HG03575 (cell line): ENCODE measurements around the gene TENM3.

ENCODE experiments used
- ATAC-seq: cut with Tn5 transposase; IDR thresholded peaks from one replicate; pipeline ENCODE4 v1.9.1; 2021; ENCODE audit not compliant: unreplicated experiment, insufficient number of reproducible peaks, low FRiP score; ENCODE audit errors: extremely low read depth

TENM3 gene

GRCh38 chr4:182556580-182556979, 313.4 kb downstream of the TENM3 start:
- ATAC-seq, result no peak

GRCh38 chr4:182560358-182560757, 317.2 kb downstream of the TENM3 start:
- ATAC-seq, result no peak

- ATAC-seq, result no peak
These were observed 319.1 kb downstream of the TENM3 start for GRCh38 chr4:182562350-182562749.

GRCh38 chr4:182564724-182565369, 321.6 kb downstream of the TENM3 start:
- ATAC-seq, result no peak

GRCh38 chr4:182567119-182567518, 323.9 kb downstream of the TENM3 start:
- ATAC-seq, result no peak

- ATAC-seq, result no peak
These were observed 326.4 kb downstream of the TENM3 start for GRCh38 chr4:182569561-182569960.

GRCh38 chr4:182574706-182575105, 331.5 kb downstream of the TENM3 start:
- no peak for ATAC-seq

GRCh38 chr4:182575225-182575624, 332.0 kb downstream of the TENM3 start:
- no peak for ATAC-seq

- ATAC-seq, result no peak
These were observed 333.5 kb downstream of the TENM3 start for GRCh38 chr4:182576601-182577289.

GRCh38 chr4:182577411-182577810, 334.2 kb downstream of the TENM3 start:
- no peak for ATAC-seq

- no peak for ATAC-seq
These were observed 335.2 kb downstream of the TENM3 start for GRCh38 chr4:182578402-182578801.

GRCh38 chr4:182582245-182582644, 339.0 kb downstream of the TENM3 start:
- no peak for ATAC-seq

- no peak for ATAC-seq
These were observed 340.7 kb downstream of the TENM3 start for GRCh38 chr4:182583703-182584415.

- ATAC-seq, result no peak
These were observed 342.1 kb downstream of the TENM3 start for GRCh38 chr4:182585321-182585720.

- ATAC-seq, result no peak
These were observed 345.9 kb downstream of the TENM3 start for GRCh38 chr4:182589100-182589499.

- ATAC-seq, result no peak
These were observed 350.2 kb downstream of the TENM3 start for GRCh38 chr4:182593402-182593801.

GRCh38 chr4:182593864-182594263, 350.7 kb downstream of the TENM3 start:
- no peak for ATAC-seq

GRCh38 chr4:182600093-182600492, 356.9 kb downstream of the TENM3 start:
- no peak for ATAC-seq

GRCh38 chr4:182600856-182601255, 357.7 kb downstream of the TENM3 start:
- ATAC-seq, result no peak

GRCh38 chr4:182604161-182604622, 361.0 kb downstream of the TENM3 start:
- ATAC-seq, result no peak
